ENCODE data around the gene APOD.
"Not testable (repeated sequence)": the region's sequence is repeated elsewhere in the genome, so short reads cannot be mapped to it uniquely, and the experiment has no call there.

APOD gene

GRCh38 chr3:195583831-195584542 lies at the start of gene APOD:
Gene APOD, minus strand, starts transcription at chr3:195583940. Its CDS starts 4,479 bp downstream, at chr3:195579461.
- no peak for DNase-seq

GRCh38 chr3:195633351-195633750 lies 49.6 kb upstream of the APOD start:
- not testable (repeated sequence) for DNase-seq

GRCh38 chr3:195632501-195633185 lies 48.9 kb upstream of the APOD start:
- DNase-seq = not testable (repeated sequence)

GRCh38 chr3:195632046-195632445 lies 48.3 kb upstream of the APOD start:
- not testable (repeated sequence) for DNase-seq

- DNase-seq = not testable (repeated sequence)
Measured at GRCh38 chr3:195630938-195631495, 47.3 kb upstream of the APOD start.

GRCh38 chr3:195630086-195630917 lies 46.6 kb upstream of the APOD start:
- not testable (repeated sequence) for DNase-seq

GRCh38 chr3:195629682-195630081 lies 45.9 kb upstream of the APOD start:
- DNase-seq = not testable (repeated sequence)

GRCh38 chr3:195628386-195628920 lies 44.7 kb upstream of the APOD start:
- DNase-seq = not testable (repeated sequence)

GRCh38 chr3:195627515-195628385 lies 44.0 kb upstream of the APOD start:
- not testable (repeated sequence) for DNase-seq

GRCh38 chr3:195624603-195625560 lies 41.1 kb upstream of the APOD start:
- DNase-seq = not testable (repeated sequence)

- DNase-seq = not testable (repeated sequence)
Measured at GRCh38 chr3:195624171-195624570, 40.4 kb upstream of the APOD start.

GRCh38 chr3:195623217-195623965 lies 39.7 kb upstream of the APOD start:
- not testable (repeated sequence) for DNase-seq

GRCh38 chr3:195622523-195623170 lies 38.9 kb upstream of the APOD start:
- not testable (repeated sequence) for DNase-seq

- not testable (repeated sequence) for DNase-seq
Measured at GRCh38 chr3:195622012-195622411, 38.3 kb upstream of the APOD start.

GRCh38 chr3:195621095-195621494 lies 37.4 kb upstream of the APOD start:
- not testable (repeated sequence) for DNase-seq

GRCh38 chr3:195620476-195620875 lies 36.7 kb upstream of the APOD start:
- DNase-seq = not testable (repeated sequence)

GRCh38 chr3:195619591-195620369 lies 36.0 kb upstream of the APOD start:
- not testable (repeated sequence) for DNase-seq

Measured in amniotic stem cell (primary cell).